ENCODE measurements around the gene CAPN8. TPM values are rescaled to one million over a fixed set of nuclear protein-coding genes. Genes with fewer than 3 reads are reported as not detected.

CAPN8 gene
- polyA plus RNA-seq, 1 donor (not counting 4 experiments of a cell fraction or from before 2014, with no cell fraction given) = 4.7 TPM

DNA sequence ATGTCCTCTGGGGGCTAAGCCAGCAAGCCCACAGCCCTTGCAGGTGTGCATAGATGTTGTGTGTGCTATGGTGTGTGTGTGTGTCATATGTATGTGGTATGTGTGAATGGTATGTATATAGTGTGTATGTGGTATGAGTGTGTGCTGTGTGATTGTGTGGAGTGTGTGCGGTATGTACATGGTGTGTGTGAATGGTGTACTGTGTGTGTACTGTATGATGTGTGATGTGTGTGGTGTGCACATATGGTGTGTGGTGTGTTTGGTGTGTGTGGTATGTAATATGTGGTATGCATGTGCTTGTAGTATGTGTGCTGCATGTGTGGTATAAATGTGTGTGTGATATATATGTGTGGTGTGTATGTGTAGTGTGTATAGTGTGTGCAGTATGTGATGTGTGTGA, 107.0 kb downstream of the CAPN8 start:
- DNase-seq (ENCODE audit: low read depth, low spot score) (no peak), FAIRE-seq (no peak)
- H4K20me1 ChIP-seq (ENCODE audit: control insufficient read depth, extremely low read depth, insufficient read depth, low read length) = no peaks in the 10 kb centered on the region
- no peaks in the 10 kb centered on the region for H3K9me1 ChIP-seq (ENCODE audit: control insufficient read depth, extremely low read depth, insufficient read depth, low read length)
- no peak overlapping the region for H3K4me2 ChIP-seq (ENCODE audit: control insufficient read depth, extremely low read depth, insufficient read depth, low read depth, low read length)
- no peak overlapping the region for H3K27ac ChIP-seq (ENCODE audit: control insufficient read depth, insufficient read depth, low read length)
- TF ChIP-seq EZH2 (IDR thresholded peaks at IDR 0.05; ENCODE audit: low read length) = no peak
- TF ChIP-seq, protein P1, sequence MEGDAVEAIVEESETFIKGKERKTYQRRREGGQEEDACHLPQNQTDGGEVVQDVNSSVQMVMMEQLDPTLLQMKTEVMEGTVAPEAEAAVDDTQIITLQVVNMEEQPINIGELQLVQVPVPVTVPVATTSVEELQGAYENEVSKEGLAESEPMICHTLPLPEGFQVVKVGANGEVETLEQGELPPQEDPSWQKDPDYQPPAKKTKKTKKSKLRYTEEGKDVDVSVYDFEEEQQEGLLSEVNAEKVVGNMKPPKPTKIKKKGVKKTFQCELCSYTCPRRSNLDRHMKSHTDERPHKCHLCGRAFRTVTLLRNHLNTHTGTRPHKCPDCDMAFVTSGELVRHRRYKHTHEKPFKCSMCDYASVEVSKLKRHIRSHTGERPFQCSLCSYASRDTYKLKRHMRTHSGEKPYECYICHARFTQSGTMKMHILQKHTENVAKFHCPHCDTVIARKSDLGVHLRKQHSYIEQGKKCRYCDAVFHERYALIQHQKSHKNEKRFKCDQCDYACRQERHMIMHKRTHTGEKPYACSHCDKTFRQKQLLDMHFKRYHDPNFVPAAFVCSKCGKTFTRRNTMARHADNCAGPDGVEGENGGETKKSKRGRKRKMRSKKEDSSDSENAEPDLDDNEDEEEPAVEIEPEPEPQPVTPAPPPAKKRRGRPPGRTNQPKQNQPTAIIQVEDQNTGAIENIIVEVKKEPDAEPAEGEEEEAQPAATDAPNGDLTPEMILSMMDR (optimal IDR thresholded peaks at IDR 0.05 in 1 of 3, IDR thresholded peaks at IDR 0.05 in 1 of 3, conservative IDR thresholded peaks at IDR 0.05 in 1 of 3; ENCODE audit: extremely low read depth in 1 of 3, insufficient read depth in 2 of 3, low read length in 3 of 3) = no peak
- no peaks in the 10 kb centered on the region for H3K4me1 ChIP-seq (ENCODE audit: control insufficient read depth, extremely low read depth, insufficient read depth, low read length)
- dilution Hi-C loops (cut with MboI; ENCODE audit: extremely low pct_ligation_motif_present, low sequenced_read_pairs) = no loop called here
- H3K9me3 ChIP-seq (ENCODE audit: control insufficient read depth, low read depth, low read length) = no peaks in the 10 kb centered on the region
- H3K79me2 ChIP-seq (ENCODE audit: control insufficient read depth, insufficient read depth, low read length) = no peaks in the 10 kb centered on the region
- no peak overlapping the region for H3K4me3 ChIP-seq (ENCODE audit: control insufficient read depth in 2 of 3, extremely low read depth in 1 of 3, insufficient read depth in 2 of 3, low read depth in 1 of 3, low read length in 3 of 3)
- no peak overlapping the region for H2AFZ ChIP-seq (ENCODE audit: control insufficient read depth, low read length)
- H3K9ac ChIP-seq (ENCODE audit: control insufficient read depth, extremely low read depth, insufficient read depth, low read length) = no peak overlapping the region
- no peaks in the 10 kb centered on the region for H3K27me3 ChIP-seq (ENCODE audit: control insufficient read depth, extremely low read depth, insufficient read depth, low read length)
- H3K36me3 ChIP-seq (ENCODE audit: control insufficient read depth in 2 of 2, extremely low read depth in 1 of 2, insufficient read depth in 2 of 2, low read length in 2 of 2) = no peaks in the 10 kb centered on the region

DNA sequence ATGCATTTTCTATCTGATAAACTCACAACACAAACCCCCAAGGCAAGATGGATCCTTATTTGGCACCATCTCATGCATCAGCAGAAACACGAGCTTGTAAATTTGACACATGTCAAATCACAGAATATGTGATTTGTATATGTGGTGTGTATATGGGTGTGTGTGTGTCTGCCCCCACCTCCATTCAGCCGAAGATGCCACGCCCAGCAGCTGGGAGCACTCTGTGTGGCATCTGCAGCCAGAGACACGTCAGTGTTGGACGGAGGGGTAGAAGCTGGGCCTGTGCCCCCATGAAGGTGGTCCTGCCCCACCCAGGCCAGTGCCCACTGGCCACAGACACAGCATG, 108.4 kb downstream of the CAPN8 start:
- no peak for FAIRE-seq
- Histone ChIP-seq H3K9me3 (ENCODE audit: control insufficient read depth, low read depth, low read length) (no peaks in the 10 kb centered on the region), H3K27me3 (ENCODE audit: control insufficient read depth, extremely low read depth, insufficient read depth, low read length) (no peaks in the 10 kb centered on the region), H2AFZ (ENCODE audit: control insufficient read depth, low read length) (no peak overlapping the region), H3K36me3 (ENCODE audit: control insufficient read depth in 2 of 2, extremely low read depth in 1 of 2, insufficient read depth in 2 of 2, low read length in 2 of 2) (no peaks in the 10 kb centered on the region), H4K20me1 (ENCODE audit: control insufficient read depth, extremely low read depth, insufficient read depth, low read length) (no peaks in the 10 kb centered on the region), H3K9me1 (ENCODE audit: control insufficient read depth, extremely low read depth, insufficient read depth, low read length) (no peaks in the 10 kb centered on the region), H3K4me1 (ENCODE audit: control insufficient read depth, extremely low read depth, insufficient read depth, low read length) (no peaks in the 10 kb centered on the region), H3K27ac (ENCODE audit: control insufficient read depth, insufficient read depth, low read length) (no peak overlapping the region), H3K79me2 (ENCODE audit: control insufficient read depth, insufficient read depth, low read length) (no peaks in the 10 kb centered on the region), H3K4me2 (ENCODE audit: control insufficient read depth, extremely low read depth, insufficient read depth, low read depth, low read length) (no peak overlapping the region), H3K9ac (ENCODE audit: control insufficient read depth, extremely low read depth, insufficient read depth, low read length) (no peak overlapping the region), H3K4me3 (ENCODE audit: control insufficient read depth in 2 of 3, extremely low read depth in 1 of 3, insufficient read depth in 2 of 3, low read depth in 1 of 3, low read length in 3 of 3) (no peak overlapping the region)
- DNase-seq (ENCODE audit: low read depth, low spot score) = no peak
- dilution Hi-C loops (cut with MboI; ENCODE audit: extremely low pct_ligation_motif_present, low sequenced_read_pairs) = no loop called here
- no peak for TF ChIP-seq EZH2 (IDR thresholded peaks at IDR 0.05; ENCODE audit: low read length)
- TF ChIP-seq, protein P1 (optimal IDR thresholded peaks at IDR 0.05 in 1 of 3, IDR thresholded peaks at IDR 0.05 in 1 of 3, conservative IDR thresholded peaks at IDR 0.05 in 1 of 3; ENCODE audit: extremely low read depth in 1 of 3, insufficient read depth in 2 of 3, low read length in 3 of 3) = no peak
